ENCODE results near the gene LCP1. TPM values are rescaled to one million over a fixed set of nuclear protein-coding genes. Genes with fewer than 3 reads are reported as not detected.

LCP1 gene
- polyA plus RNA-seq, 1 donor (not counting 4 experiments of a cell fraction or from before 2014, with no cell fraction given), result 2.5 TPM

DNA sequence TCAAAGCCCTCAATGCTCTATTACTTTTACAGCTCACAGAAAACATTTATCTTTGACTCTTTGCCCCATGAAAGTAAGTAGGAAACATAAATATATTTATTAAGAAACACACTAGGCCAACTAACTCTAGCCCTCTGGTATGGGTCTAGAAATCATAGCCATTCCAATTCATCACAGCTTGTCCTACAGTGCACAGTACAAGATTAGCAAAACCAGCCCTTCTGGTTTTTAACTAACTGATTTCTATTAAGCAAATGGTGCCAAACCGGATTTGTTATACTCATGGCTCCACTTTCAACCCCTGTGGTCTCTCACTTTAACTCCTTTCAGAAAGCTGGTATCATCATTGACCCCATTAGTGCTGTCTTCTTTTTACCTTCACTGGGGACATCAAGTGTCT, 24.2 kb upstream of the LCP1 start:
- FAIRE-seq (no peak), DNase-seq (ENCODE audit: low read depth, low spot score) (no peak)
- H2AFZ ChIP-seq (ENCODE audit: control insufficient read depth, low read length), result no peak overlapping the region
- no peaks in the 10 kb centered on the region for H4K20me1 ChIP-seq (ENCODE audit: control insufficient read depth, extremely low read depth, insufficient read depth, low read length)
- H3K4me1 ChIP-seq (ENCODE audit: control insufficient read depth, extremely low read depth, insufficient read depth, low read length), result peaks cover 1% of the 10 kb centered on the region
- dilution Hi-C loops (cut with MboI; ENCODE audit: extremely low pct_ligation_motif_present, low sequenced_read_pairs), result no loop called here
- no peaks in the 10 kb centered on the region for H3K9me3 ChIP-seq (ENCODE audit: control insufficient read depth, low read depth, low read length)
- no peak overlapping the region for H3K27ac ChIP-seq (ENCODE audit: control insufficient read depth, insufficient read depth, low read length)
- no peak overlapping the region for H3K9ac ChIP-seq (ENCODE audit: control insufficient read depth, extremely low read depth, insufficient read depth, low read length)
- H3K79me2 ChIP-seq (ENCODE audit: control insufficient read depth, insufficient read depth, low read length), result no peaks in the 10 kb centered on the region
- H3K4me2 ChIP-seq (ENCODE audit: control insufficient read depth, extremely low read depth, insufficient read depth, low read depth, low read length), result no peak overlapping the region
- no peaks in the 10 kb centered on the region for H3K9me1 ChIP-seq (ENCODE audit: control insufficient read depth, extremely low read depth, insufficient read depth, low read length)
- TF ChIP-seq CTCF (optimal IDR thresholded peaks at IDR 0.05 in 1 of 3, IDR thresholded peaks at IDR 0.05 in 1 of 3, conservative IDR thresholded peaks at IDR 0.05 in 1 of 3; ENCODE audit: extremely low read depth in 1 of 3, insufficient read depth in 2 of 3, low read length in 3 of 3) (no peak), EZH2 (IDR thresholded peaks at IDR 0.05; ENCODE audit: low read length) (no peak)
- no peak overlapping the region for H3K4me3 ChIP-seq (ENCODE audit: control insufficient read depth in 2 of 3, extremely low read depth in 1 of 3, insufficient read depth in 2 of 3, low read depth in 1 of 3, low read length in 3 of 3)
- peaks cover 10% of the 10 kb centered on the region for H3K27me3 ChIP-seq (ENCODE audit: control insufficient read depth, extremely low read depth, insufficient read depth, low read length)
- no peaks in the 10 kb centered on the region for H3K36me3 ChIP-seq (ENCODE audit: control insufficient read depth in 2 of 2, extremely low read depth in 1 of 2, insufficient read depth in 2 of 2, low read length in 2 of 2)

DNA sequence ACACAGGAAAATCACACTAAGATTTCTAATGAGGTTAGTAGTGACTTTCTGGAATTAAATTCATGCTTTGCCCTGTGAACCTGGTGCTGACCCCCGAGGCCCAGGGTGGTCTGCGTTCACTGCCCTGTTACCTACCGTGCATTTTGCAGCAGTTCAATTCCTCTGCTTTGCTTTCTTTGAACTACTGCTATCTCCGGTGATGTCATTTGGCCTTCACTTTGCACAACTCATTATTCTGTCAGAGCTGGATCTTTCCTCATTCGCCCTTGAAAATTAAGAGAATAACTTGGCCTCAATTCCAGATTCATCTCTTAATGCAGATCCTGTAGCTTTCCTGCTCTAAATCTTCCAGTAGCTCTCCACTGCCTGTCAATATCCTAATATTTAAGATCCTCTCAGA, 21.0 kb upstream of the LCP1 start:
- no peaks in the 10 kb centered on the region for H3K27me3 ChIP-seq (ENCODE audit: control insufficient read depth, extremely low read depth, insufficient read depth, low read length)
- H3K4me3 ChIP-seq (ENCODE audit: control insufficient read depth in 2 of 3, extremely low read depth in 1 of 3, insufficient read depth in 2 of 3, low read depth in 1 of 3, low read length in 3 of 3), result no peak overlapping the region
- H3K4me2 ChIP-seq (ENCODE audit: control insufficient read depth, extremely low read depth, insufficient read depth, low read depth, low read length), result no peak overlapping the region
- FAIRE-seq (no peak), DNase-seq (ENCODE audit: low read depth, low spot score) (no peak)
- dilution Hi-C loops (cut with MboI; ENCODE audit: extremely low pct_ligation_motif_present, low sequenced_read_pairs), result no loop called here
- no peaks in the 10 kb centered on the region for H4K20me1 ChIP-seq (ENCODE audit: control insufficient read depth, extremely low read depth, insufficient read depth, low read length)
- no peaks in the 10 kb centered on the region for H3K9me1 ChIP-seq (ENCODE audit: control insufficient read depth, extremely low read depth, insufficient read depth, low read length)
- no peaks in the 10 kb centered on the region for H3K9me3 ChIP-seq (ENCODE audit: control insufficient read depth, low read depth, low read length)
- no peaks in the 10 kb centered on the region for H3K79me2 ChIP-seq (ENCODE audit: control insufficient read depth, insufficient read depth, low read length)
- H3K36me3 ChIP-seq (ENCODE audit: control insufficient read depth in 2 of 2, extremely low read depth in 1 of 2, insufficient read depth in 2 of 2, low read length in 2 of 2), result no peaks in the 10 kb centered on the region
- H3K27ac ChIP-seq (ENCODE audit: control insufficient read depth, insufficient read depth, low read length), result no peak overlapping the region
- no peak overlapping the region for H2AFZ ChIP-seq (ENCODE audit: control insufficient read depth, low read length)
- no peak for TF ChIP-seq CTCF (optimal IDR thresholded peaks at IDR 0.05 in 1 of 3, IDR thresholded peaks at IDR 0.05 in 1 of 3, conservative IDR thresholded peaks at IDR 0.05 in 1 of 3; ENCODE audit: extremely low read depth in 1 of 3, insufficient read depth in 2 of 3, low read length in 3 of 3)
- TF ChIP-seq EZH2 (IDR thresholded peaks at IDR 0.05; ENCODE audit: low read length), result no peak
- H3K4me1 ChIP-seq (ENCODE audit: control insufficient read depth, extremely low read depth, insufficient read depth, low read length), result no peaks in the 10 kb centered on the region
- no peak overlapping the region for H3K9ac ChIP-seq (ENCODE audit: control insufficient read depth, extremely low read depth, insufficient read depth, low read length)
